HEK293 (cell line): Measurements from ENCODE around the gene HABP4.

Source experiments
- CTCF ChIA-PET: fragments of 350-600 bp; formaldehyde crosslinking; extraction: SDS; loops from one replicate; lab custom pipeline; 2021; ENCODE audit warnings: antibody characterized with exemption; lab: Yijun Ruan, JAX
- POLR2A ChIA-PET: fragments of 300-600 bp; formaldehyde crosslinking; extraction: SDS; loops from one replicate; lab custom pipeline; 2020; ENCODE audit warnings: antibody characterized with exemption, inconsistent platforms; lab: Yijun Ruan, JAX
- H3K27ac ChIP-seq: fragments of 200-500 bp; sonication (Bioruptor generic); 2 replicates; pipeline ENCODE4 v1.5.1; 2014; ENCODE audit warnings: low read depth, low read length, control low read depth, inconsistent platforms; ENCODE audit errors: extremely low read depth
- H3K36me3 ChIP-seq, 2 experiments: fragments of 200-500 bp in 1 of 2; sonication (Bioruptor generic) in 1 of 2; 1 replicate in 1 of 2; 2 replicates in 1 of 2; pipeline ENCODE4 v1.5.1; 2014 to 2017; ENCODE audit warnings: inconsistent platforms in 2 of 2, low read length in 2 of 2; ENCODE audit not compliant: control insufficient read depth in 2 of 2, insufficient read depth in 1 of 2
- H3K4me1 ChIP-seq: fragments of 200-500 bp; sonication (Bioruptor generic); 2 replicates; pipeline ENCODE4 v1.5.1; 2014; ENCODE audit warnings: mild to moderate bottlenecking, low read length, inconsistent platforms; ENCODE audit not compliant: control insufficient read depth, insufficient read depth
- H3K4me3 ChIP-seq: 2 replicates; pipeline ENCODE4 v1.5.1; 2011; ENCODE audit warnings: low read depth, mild to moderate bottlenecking, control low read depth, low read length, moderate library complexity
- H3K9me3 ChIP-seq: fragments of 200-500 bp; sonication (Bioruptor generic); 2 replicates; pipeline ENCODE4 v1.5.1; 2014; ENCODE audit warnings: low read depth, low read length, inconsistent platforms; ENCODE audit not compliant: control insufficient read depth, insufficient read depth
- ATF2 ChIP-seq: fragments of 450-650 bp; formaldehyde crosslinking; IDR thresholded peaks from 2 replicates; pipeline ENCODE4 v1.5.1; 2016; ENCODE audit warnings: missing biosample characterization, missing genetic modification characterization, low read depth
- KLF17 ChIP-seq: fragments of 450-650 bp; formaldehyde crosslinking; IDR thresholded peaks from 2 replicates; pipeline ENCODE4 v1.5.1; 2016; ENCODE audit warnings: missing biosample characterization, missing genetic modification characterization
- MYNN ChIP-seq: fragments of 450-650 bp; formaldehyde crosslinking; IDR thresholded peaks from 2 replicates; pipeline ENCODE4 v1.5.1; 2016; ENCODE audit warnings: missing biosample characterization, missing genetic modification characterization, borderline replicate concordance
- SCRT2 ChIP-seq: fragments of 450-650 bp; formaldehyde crosslinking; IDR thresholded peaks from 2 replicates; pipeline ENCODE4 v1.5.1; 2016; ENCODE audit warnings: missing biosample characterization, missing genetic modification characterization
- SP2 ChIP-seq: fragments of 450-650 bp; formaldehyde crosslinking; IDR thresholded peaks from 2 replicates; pipeline ENCODE4 v1.5.1; 2016; ENCODE audit warnings: missing biosample characterization, missing genetic modification characterization
- YY1 ChIP-seq: fragments of 450-650 bp; formaldehyde crosslinking; IDR thresholded peaks from 2 replicates; pipeline ENCODE4 v1.5.1; 2018; ENCODE audit warnings: missing biosample characterization, missing genetic modification characterization
- ZNF132 ChIP-seq: fragments of 450-650 bp; formaldehyde crosslinking; IDR thresholded peaks from 2 replicates; pipeline ENCODE4 v1.5.1; 2017; ENCODE audit warnings: missing biosample characterization, missing genetic modification characterization, borderline replicate concordance
- ZNF16 ChIP-seq: fragments of 450-650 bp; formaldehyde crosslinking; IDR thresholded peaks from 2 replicates; pipeline ENCODE4 v1.5.1; 2016; ENCODE audit warnings: low read depth, missing biosample characterization, missing genetic modification characterization
- ZNF324 ChIP-seq: fragments of 450-650 bp; formaldehyde crosslinking; IDR thresholded peaks from 2 replicates; pipeline ENCODE4 v1.5.1; 2016; ENCODE audit warnings: missing biosample characterization, missing genetic modification characterization
- ZNF398 ChIP-seq: fragments of 450-650 bp; formaldehyde crosslinking; IDR thresholded peaks from 2 replicates; pipeline ENCODE4 v1.5.1; 2017; ENCODE audit warnings: missing biosample characterization, missing genetic modification characterization
- ZNF426 ChIP-seq: fragments of 450-650 bp; formaldehyde crosslinking; IDR thresholded peaks from 2 replicates; pipeline ENCODE4 v1.5.1; 2017; ENCODE audit warnings: missing biosample characterization, missing genetic modification characterization, mild to moderate bottlenecking, inconsistent platforms, moderate library complexity
- ZNF433 ChIP-seq: fragments of 450-650 bp; formaldehyde crosslinking; IDR thresholded peaks from 2 replicates; pipeline ENCODE4 v1.5.1; 2016; ENCODE audit warnings: missing biosample characterization, missing genetic modification characterization, low read depth
- ZNF585B ChIP-seq: fragments of 450-650 bp; formaldehyde crosslinking; IDR thresholded peaks from 2 replicates; pipeline ENCODE4 v1.5.1; 2016; ENCODE audit warnings: missing biosample characterization, missing genetic modification characterization
- ZNF626 ChIP-seq: fragments of 450-650 bp; sonication (Bioruptor Pico); formaldehyde crosslinking; IDR thresholded peaks from 2 replicates; pipeline ENCODE4 v1.5.1; 2018; ENCODE audit warnings: missing biosample characterization, missing genetic modification characterization, inconsistent platforms
- ZNF629 ChIP-seq: fragments of 450-650 bp; formaldehyde crosslinking; IDR thresholded peaks from 2 replicates; pipeline ENCODE4 v1.5.1; 2017; ENCODE audit warnings: missing biosample characterization, missing genetic modification characterization
- ZNF654 ChIP-seq: fragments of 450-650 bp; formaldehyde crosslinking; IDR thresholded peaks from 2 replicates; pipeline ENCODE4 v1.5.1; 2016; ENCODE audit warnings: low read depth, missing biosample characterization, missing genetic modification characterization
- ZNF76 ChIP-seq: fragments of 450-650 bp; formaldehyde crosslinking; IDR thresholded peaks from 2 replicates; pipeline ENCODE4; 2016; ENCODE audit warnings: low read depth, missing biosample characterization, missing genetic modification characterization, borderline replicate concordance
- ZXDB ChIP-seq: fragments of 450-650 bp; formaldehyde crosslinking; IDR thresholded peaks from 2 replicates; pipeline ENCODE4 v1.5.1; 2016; ENCODE audit warnings: missing biosample characterization, missing genetic modification characterization
- TF ChIP-seq, protein P1 (sequence below): fragments of 450-650 bp; formaldehyde crosslinking; IDR thresholded peaks from 2 replicates; pipeline ENCODE4 v1.5.1; 2016; ENCODE audit warnings: missing biosample characterization, missing genetic modification characterization

The HABP4 gene

GRCh38 chr9:96490534-96491078 is 40.6 kb downstream of the HABP4 start:
- no peak overlapping the region for H3K27ac ChIP-seq
- H3K4me3 ChIP-seq = no peak overlapping the region
- no peaks in the 10 kb centered on the region for H3K9me3 ChIP-seq
- TF ChIP-seq YY1 (tag by site-specific recombination) (no peak), ZNF585B (tag by site-specific recombination) (no peak), ZNF16 (no peak), SCRT2 (tag by site-specific recombination) (no peak), ZNF654 (tag by site-specific recombination) (no peak), ZNF626 (tag by site-specific recombination) (no peak), ZNF132 (tag by site-specific recombination) (no peak), ZNF433 (tag by site-specific recombination) (no peak), ZXDB (tag by site-specific recombination) (no peak), ZNF398 (tag by site-specific recombination) (no peak), MYNN (tag by site-specific recombination) (no peak)
- TF ChIP-seq, protein P1, sequence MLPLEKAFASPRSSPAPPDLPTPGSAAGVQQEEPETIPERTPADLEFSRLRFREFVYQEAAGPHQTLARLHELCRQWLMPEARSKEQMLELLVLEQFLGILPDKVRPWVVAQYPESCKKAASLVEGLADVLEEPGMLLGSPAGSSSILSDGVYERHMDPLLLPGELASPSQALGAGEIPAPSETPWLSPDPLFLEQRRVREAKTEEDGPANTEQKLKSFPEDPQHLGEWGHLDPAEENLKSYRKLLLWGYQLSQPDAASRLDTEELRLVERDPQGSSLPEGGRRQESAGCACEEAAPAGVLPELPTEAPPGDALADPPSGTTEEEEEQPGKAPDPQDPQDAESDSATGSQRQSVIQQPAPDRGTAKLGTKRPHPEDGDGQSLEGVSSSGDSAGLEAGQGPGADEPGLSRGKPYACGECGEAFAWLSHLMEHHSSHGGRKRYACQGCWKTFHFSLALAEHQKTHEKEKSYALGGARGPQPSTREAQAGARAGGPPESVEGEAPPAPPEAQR (tag by site-specific recombination) = no peak
- H3K36me3 ChIP-seq = peaks cover 0 to 60% of the 10 kb centered on the region in 2 experiments; a peak in 2 of 3 replicates
- ChIA-PET POLR2A (no interaction called here), CTCF (no interaction called here)
- no peaks in the 10 kb centered on the region for H3K4me1 ChIP-seq

DNA sequence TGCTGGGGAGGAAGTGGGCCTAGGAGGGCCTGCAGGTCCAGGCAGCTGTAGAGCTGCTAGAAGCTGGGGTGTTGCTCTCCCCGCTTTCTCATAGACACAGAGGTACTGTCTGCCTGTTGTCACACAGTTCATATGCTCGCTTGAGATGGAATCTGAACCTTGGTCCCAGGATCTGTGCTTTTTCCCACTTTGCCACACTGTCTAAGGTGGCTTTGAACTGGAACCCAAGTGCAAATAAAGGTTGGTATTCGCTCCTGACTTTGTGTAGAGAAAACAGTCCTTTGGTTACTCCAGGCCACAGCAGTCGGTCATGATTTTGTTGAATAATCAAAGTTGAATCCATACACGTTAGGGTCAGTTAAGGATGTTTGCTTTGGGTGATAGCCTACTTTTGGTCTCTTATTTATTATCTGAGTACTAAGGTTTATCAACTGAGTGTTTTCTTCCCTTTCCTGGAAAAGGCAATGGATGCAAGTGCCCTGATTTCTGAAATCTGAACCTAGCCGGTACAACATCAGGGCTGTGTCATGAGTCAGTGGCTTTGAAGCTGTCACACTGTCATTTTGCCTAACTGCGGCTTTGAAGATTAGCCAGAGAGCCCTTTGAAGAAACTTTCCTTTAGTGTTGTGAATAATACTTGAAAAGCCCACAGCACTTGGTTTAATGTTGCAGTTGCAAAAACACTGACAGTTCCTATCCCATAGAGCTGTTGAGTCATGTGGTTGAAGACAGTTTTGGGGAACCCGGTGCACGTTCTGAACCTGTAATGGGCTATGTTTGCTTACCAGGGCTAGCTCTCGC is 41.3 kb downstream of the HABP4 start:
- POLR2A ChIA-PET = interaction anchor here (0.8 kb wide), 1 partner anchor 72 kb away, joined by 3 read pairs; no protein-coding TSS in a partner anchor
- no peak overlapping the region for H3K27ac ChIP-seq
- no peaks in the 10 kb centered on the region for H3K4me1 ChIP-seq
- no peak for TF ChIP-seq ZNF629 (tag by site-specific recombination)
- no peak for TF ChIP-seq ZNF76
- TF ChIP-seq ZNF426 (tag by site-specific recombination) = no peak
- no peak for TF ChIP-seq ZNF132 (tag by site-specific recombination)
- no peak for TF ChIP-seq ZNF324
- TF ChIP-seq ATF2 (tag by site-specific recombination) = no peak
- TF ChIP-seq SP2 (tag by site-specific recombination) = no peak
- TF ChIP-seq KLF17 (tag by site-specific recombination) = no peak
- H3K9me3 ChIP-seq = no peaks in the 10 kb centered on the region
- no peak overlapping the region for H3K4me3 ChIP-seq
- peaks cover 0 to 62% of the 10 kb centered on the region in 2 experiments; a peak in 2 of 3 replicates for H3K36me3 ChIP-seq
- CTCF ChIA-PET = no interaction called here
